HL-60 (cell line): ENCODE results near the gene CNTRL.
A peak's percentile ranks its signal among the peaks of the same experiment; 100 is the strongest.

ENCODE experiments used
- CTCF ChIP-seq: IDR thresholded peaks from one replicate; pipeline ENCODE4 v1.5.1; 2011; ENCODE audit warnings: low read length, control low read depth, inconsistent platforms; ENCODE audit not compliant: insufficient read depth
- GABPA ChIP-seq: IDR thresholded peaks from 2 replicates; pipeline ENCODE4 v1.6.1; 2012; ENCODE audit warnings: low read depth
- POLR2AphosphoS5 ChIP-seq: IDR thresholded peaks from 2 replicates; pipeline ENCODE4 v1.6.1; 2012; ENCODE audit warnings: low read depth
- REST ChIP-seq: IDR thresholded peaks from 2 replicates; pipeline ENCODE4 v1.6.1; 2012; ENCODE audit warnings: low read depth; ENCODE audit not compliant: insufficient replicate concordance

GRCh38 chr9:121201738-121202533, 127.2 kb downstream of the CNTRL start, which contains the start of gene RAB14:
- peak; percentile 43 for TF ChIP-seq CTCF
- TF ChIP-seq POLR2AphosphoS5, result peak; percentile 69
- no peak for TF ChIP-seq REST
- TF ChIP-seq GABPA, result peak; percentile 62; the same call in 1 of the 2 replicates
